Ramos (cell line): ENCODE data around the gene ITGB2.

ENCODE experiments used
- in situ Hi-C: fragments of 300-500 bp; cut with MboI; formaldehyde crosslinking; loops from one replicate; pipeline ENCODE4 v1.14.3; 2022; ENCODE audit warnings: low sequenced_read_pairs; ENCODE audit not compliant: unreplicated experiment

ITGB2 gene

GRCh38 chr21:44840771-44841170 is 79.9 kb downstream of the ITGB2 start:
- in situ Hi-C loops = no loop called here

GRCh38 chr21:44838951-44839350 is 81.7 kb downstream of the ITGB2 start:
- in situ Hi-C loops = no loop called here

- in situ Hi-C loops = no loop called here
These were observed 82.4 kb downstream of the ITGB2 start for GRCh38 chr21:44838039-44838895.

- in situ Hi-C loops = no loop called here
These were observed 83.2 kb downstream of the ITGB2 start for GRCh38 chr21:44837537-44837936.

- in situ Hi-C loops = no loop called here
These were observed 83.8 kb downstream of the ITGB2 start for GRCh38 chr21:44836666-44837471.

GRCh38 chr21:44836349-44836665 is 84.4 kb downstream of the ITGB2 start:
- in situ Hi-C loops = no loop called here
